ENCODE data around the gene PIGR.

The PIGR gene

DNA sequence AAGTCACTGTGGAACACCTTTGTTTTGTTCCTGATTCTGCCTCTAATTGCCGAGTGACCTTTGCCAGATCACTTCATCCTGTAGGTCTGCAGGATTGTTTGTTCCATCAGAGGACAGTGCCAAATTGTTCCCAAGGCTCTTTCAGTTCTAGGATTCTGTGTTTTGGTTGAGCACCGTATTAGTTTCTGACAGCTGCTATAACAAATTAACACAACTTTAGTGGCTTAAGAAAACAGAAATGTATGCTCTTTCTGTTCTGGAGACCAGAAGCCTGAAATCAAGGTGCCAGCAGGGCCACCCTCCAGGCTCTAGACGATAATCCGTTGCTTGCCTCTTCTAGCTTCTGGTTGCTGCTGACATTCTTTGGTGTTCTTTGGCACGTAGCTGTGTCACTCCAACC is 3.4 kb upstream of the PIGR start:
- Histone ChIP-seq H3K4me3 (ENCODE audit: control insufficient read depth in 1 of 7, extremely low read depth in 1 of 7, insufficient read depth in 4 of 7, low read depth in 2 of 7, low read length in 6 of 7) (no peak overlapping the region), H3K27me3 (replicated peaks in 2 of 5; ENCODE audit: control insufficient read depth in 4 of 5, insufficient read depth in 5 of 5, low read length in 4 of 5) (no peaks in the 10 kb centered on the region), H3K27ac (ENCODE audit: insufficient read depth in 1 of 2, low read depth in 1 of 2, low read length in 2 of 2, poor library complexity in 1 of 2, severe bottlenecking in 2 of 2) (no peak overlapping the region), H3K4me1 (ENCODE audit: control extremely low read depth in 1 of 4, control insufficient read depth in 4 of 4, insufficient read depth in 4 of 4, low read length in 3 of 4) (peaks cover 0 to 50% (median 16%) of the 10 kb centered on the region in 4 experiments), H3K36me3 (ENCODE audit: control insufficient read depth in 4 of 4, insufficient read depth in 4 of 4, low read length in 3 of 4) (no peaks in the 10 kb centered on the region), H3K9me3 (ENCODE audit: control extremely low read depth in 1 of 5, control insufficient read depth in 4 of 5, insufficient read depth in 2 of 5, low read depth in 1 of 5, low read length in 4 of 5) (no peaks in the 10 kb centered on the region)
- 100% methylated on average over 4 of the region's 5 CpGs for WGBS (ENCODE audit: insufficient coverage)
- CTCF ChIA-PET, result interaction anchor here (0.7 to 5.8 kb wide), 4 partner anchors 14 to 38 kb away, joined by 3 to 35 read pairs (median 12); no protein-coding TSS in a partner anchor
- DNase-seq, result no peak
- POLR2A ChIA-PET, result no interaction called here

DNA sequence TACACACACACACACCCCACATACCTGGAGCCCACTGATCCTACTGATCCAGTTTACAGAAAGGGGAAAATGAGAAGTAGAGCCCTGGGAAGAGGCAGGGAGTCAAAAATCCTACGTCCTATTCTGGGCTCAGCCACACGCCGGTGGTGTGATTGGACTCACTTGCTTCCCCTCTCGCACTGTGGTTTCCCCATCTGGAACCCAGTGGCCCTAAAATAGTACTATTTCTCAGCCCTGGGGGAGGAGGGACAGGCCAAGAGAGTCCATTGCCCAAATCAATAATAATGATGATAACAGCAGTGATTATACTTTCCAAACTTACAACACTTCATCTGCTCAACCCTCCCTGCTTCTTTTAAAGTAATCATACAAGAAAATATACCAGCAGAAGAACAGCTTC is 2.9 kb upstream of the PIGR start:
- no peaks in the 10 kb centered on the region for H3K36me3 ChIP-seq (ENCODE audit: control insufficient read depth in 4 of 4, insufficient read depth in 4 of 4, low read length in 3 of 4)
- H3K9me3 ChIP-seq (ENCODE audit: control extremely low read depth in 1 of 5, control insufficient read depth in 4 of 5, insufficient read depth in 2 of 5, low read depth in 1 of 5, low read length in 4 of 5), result no peaks in the 10 kb centered on the region
- peaks cover 0 to 45% (median 16%) of the 10 kb centered on the region in 4 experiments for H3K4me1 ChIP-seq (ENCODE audit: control extremely low read depth in 1 of 4, control insufficient read depth in 4 of 4, insufficient read depth in 4 of 4, low read length in 3 of 4)
- peak overlapping the region in 1 of 7 experiments; percentile 27 for H3K4me3 ChIP-seq (ENCODE audit: control insufficient read depth in 1 of 7, extremely low read depth in 1 of 7, insufficient read depth in 4 of 7, low read depth in 2 of 7, low read length in 6 of 7)
- POLR2A ChIA-PET, result no interaction called here
- no peak overlapping the region for H3K27ac ChIP-seq (ENCODE audit: insufficient read depth in 1 of 2, low read depth in 1 of 2, low read length in 2 of 2, poor library complexity in 1 of 2, severe bottlenecking in 2 of 2)
- H3K27me3 ChIP-seq (replicated peaks in 2 of 5; ENCODE audit: control insufficient read depth in 4 of 5, insufficient read depth in 5 of 5, low read length in 4 of 5), result no peaks in the 10 kb centered on the region
- CTCF ChIA-PET, result interaction anchor here (1.2 to 5.8 kb wide), 4 partner anchors 13 to 38 kb away, joined by 3 to 35 read pairs (median 18); no protein-coding TSS in a partner anchor
- WGBS (ENCODE audit: insufficient coverage), result 0% methylated on average over 3 of the region's 4 CpGs
- DNase-seq, result peak in 1 of 3 donors; percentile 37

DNA sequence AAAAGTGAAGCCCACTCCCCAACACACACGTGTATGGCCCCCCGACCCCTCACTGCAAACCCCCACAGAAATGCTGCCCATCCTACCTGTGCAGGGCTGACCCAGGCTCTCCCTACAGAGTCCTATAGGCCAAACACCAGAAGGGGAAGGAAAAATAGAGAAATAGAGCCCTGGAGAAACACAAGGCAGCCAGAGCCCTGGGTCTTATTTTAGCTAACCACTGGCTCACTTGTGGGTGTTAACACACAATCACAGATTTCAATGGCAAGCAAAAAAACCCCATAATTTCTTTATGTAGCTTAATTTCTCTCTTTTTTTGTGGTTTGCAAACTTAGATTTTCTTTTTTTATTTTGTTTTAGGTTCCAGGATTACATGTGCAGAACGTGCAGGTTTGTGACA is 989 bp upstream of the PIGR start:
- Histone ChIP-seq H3K27me3 (replicated peaks in 2 of 5; ENCODE audit: control insufficient read depth in 4 of 5, insufficient read depth in 5 of 5, low read length in 4 of 5) (no peaks in the 10 kb centered on the region), H3K27ac (ENCODE audit: insufficient read depth in 1 of 2, low read depth in 1 of 2, low read length in 2 of 2, poor library complexity in 1 of 2, severe bottlenecking in 2 of 2) (no peak overlapping the region), H3K4me1 (ENCODE audit: control extremely low read depth in 1 of 4, control insufficient read depth in 4 of 4, insufficient read depth in 4 of 4, low read length in 3 of 4) (peaks cover 0 to 37% (median 13%) of the 10 kb centered on the region in 4 experiments), H3K4me3 (ENCODE audit: control insufficient read depth in 1 of 7, extremely low read depth in 1 of 7, insufficient read depth in 4 of 7, low read depth in 2 of 7, low read length in 6 of 7) (no peak overlapping the region), H3K36me3 (ENCODE audit: control insufficient read depth in 4 of 4, insufficient read depth in 4 of 4, low read length in 3 of 4) (no peaks in the 10 kb centered on the region), H3K9me3 (ENCODE audit: control extremely low read depth in 1 of 5, control insufficient read depth in 4 of 5, insufficient read depth in 2 of 5, low read depth in 1 of 5, low read length in 4 of 5) (no peaks in the 10 kb centered on the region)
- no peak for DNase-seq
- ChIA-PET CTCF (interaction anchor here (1.0 to 5.8 kb wide), 8 partner anchors 10 to 34 kb away, joined by 3 to 35 read pairs (median 4); no protein-coding TSS in a partner anchor), POLR2A (no interaction called here)
- WGBS (ENCODE audit: insufficient coverage), result no CpG with 5 or more reads among the region's 3 CpGs

DNA sequence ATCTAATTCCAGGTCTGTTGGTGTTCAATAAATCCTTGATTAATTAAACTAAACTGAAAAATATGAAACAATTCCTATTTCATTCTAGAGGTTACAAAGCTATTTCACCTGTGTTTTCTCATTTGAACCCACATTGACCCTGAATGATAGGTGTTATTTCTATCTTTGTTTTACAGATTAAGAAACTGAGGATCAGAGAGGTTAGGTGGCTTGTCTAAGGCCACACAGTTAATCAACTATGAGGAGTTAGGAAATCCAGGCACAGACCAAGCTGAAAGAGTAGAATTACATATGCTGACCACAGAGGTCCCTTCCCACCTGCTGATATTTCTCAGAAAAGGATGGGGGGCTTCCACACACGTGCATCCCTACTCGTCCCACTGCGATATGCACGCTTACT is 487 bp downstream of the PIGR start:
- H3K27me3 ChIP-seq (replicated peaks in 2 of 5; ENCODE audit: control insufficient read depth in 4 of 5, insufficient read depth in 5 of 5, low read length in 4 of 5), result no peaks in the 10 kb centered on the region
- ChIA-PET CTCF (interaction anchor here (0.9 to 5.8 kb wide), 7 partner anchors 10 to 36 kb away, joined by 3 to 35 read pairs (median 4); no protein-coding TSS in a partner anchor), POLR2A (no interaction called here)
- no CpG with 5 or more reads among the region's 4 CpGs for WGBS (ENCODE audit: insufficient coverage)
- H3K4me3 ChIP-seq (ENCODE audit: control insufficient read depth in 1 of 7, extremely low read depth in 1 of 7, insufficient read depth in 4 of 7, low read depth in 2 of 7, low read length in 6 of 7), result no peak overlapping the region
- H3K9me3 ChIP-seq (ENCODE audit: control extremely low read depth in 1 of 5, control insufficient read depth in 4 of 5, insufficient read depth in 2 of 5, low read depth in 1 of 5, low read length in 4 of 5), result no peaks in the 10 kb centered on the region
- H3K27ac ChIP-seq (ENCODE audit: insufficient read depth in 1 of 2, low read depth in 1 of 2, low read length in 2 of 2, poor library complexity in 1 of 2, severe bottlenecking in 2 of 2), result no peak overlapping the region
- no peak for DNase-seq
- peaks cover 0 to 27% (median 9%) of the 10 kb centered on the region in 4 experiments for H3K4me1 ChIP-seq (ENCODE audit: control extremely low read depth in 1 of 4, control insufficient read depth in 4 of 4, insufficient read depth in 4 of 4, low read length in 3 of 4)
- no peaks in the 10 kb centered on the region for H3K36me3 ChIP-seq (ENCODE audit: control insufficient read depth in 4 of 4, insufficient read depth in 4 of 4, low read length in 3 of 4)

DNA sequence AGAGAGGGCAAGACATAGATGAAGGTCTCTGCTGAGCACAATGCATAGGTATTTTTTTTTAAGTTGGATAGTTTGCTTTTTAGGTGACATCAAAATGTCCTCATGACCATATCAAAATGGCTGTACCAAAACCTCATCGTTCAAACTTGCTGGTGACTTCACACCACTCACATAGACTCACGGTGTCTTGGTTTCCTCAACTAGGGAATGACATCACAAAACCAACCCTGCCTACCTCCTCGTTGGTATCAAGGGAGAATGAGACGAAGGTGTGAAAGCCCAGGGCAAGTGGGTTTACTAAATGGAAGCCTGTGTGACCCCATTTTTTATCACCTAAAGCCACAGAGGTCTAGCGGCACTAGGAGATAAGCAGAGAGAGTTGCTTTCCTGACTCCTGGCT is 1.6 kb downstream of the PIGR start:
- H3K36me3 ChIP-seq (ENCODE audit: control insufficient read depth in 4 of 4, insufficient read depth in 4 of 4, low read length in 3 of 4), result no peaks in the 10 kb centered on the region
- WGBS (ENCODE audit: insufficient coverage), result 82% methylated on average over 3 of the region's 5 CpGs
- ChIA-PET POLR2A (no interaction called here), CTCF (interaction anchor here (0.8 to 5.8 kb wide), 7 partner anchors 9 to 635 kb away, joined by 3 to 35 read pairs (median 18); no protein-coding TSS in a partner anchor)
- no peak for DNase-seq
- no peak overlapping the region for H3K4me3 ChIP-seq (ENCODE audit: control insufficient read depth in 1 of 7, extremely low read depth in 1 of 7, insufficient read depth in 4 of 7, low read depth in 2 of 7, low read length in 6 of 7)
- no peaks in the 10 kb centered on the region for H3K27me3 ChIP-seq (replicated peaks in 2 of 5; ENCODE audit: control insufficient read depth in 4 of 5, insufficient read depth in 5 of 5, low read length in 4 of 5)
- peaks cover 0 to 27% (median 9%) of the 10 kb centered on the region in 4 experiments for H3K4me1 ChIP-seq (ENCODE audit: control extremely low read depth in 1 of 4, control insufficient read depth in 4 of 4, insufficient read depth in 4 of 4, low read length in 3 of 4)
- no peak overlapping the region for H3K27ac ChIP-seq (ENCODE audit: insufficient read depth in 1 of 2, low read depth in 1 of 2, low read length in 2 of 2, poor library complexity in 1 of 2, severe bottlenecking in 2 of 2)
- no peaks in the 10 kb centered on the region for H3K9me3 ChIP-seq (ENCODE audit: control extremely low read depth in 1 of 5, control insufficient read depth in 4 of 5, insufficient read depth in 2 of 5, low read depth in 1 of 5, low read length in 4 of 5)

DNA sequence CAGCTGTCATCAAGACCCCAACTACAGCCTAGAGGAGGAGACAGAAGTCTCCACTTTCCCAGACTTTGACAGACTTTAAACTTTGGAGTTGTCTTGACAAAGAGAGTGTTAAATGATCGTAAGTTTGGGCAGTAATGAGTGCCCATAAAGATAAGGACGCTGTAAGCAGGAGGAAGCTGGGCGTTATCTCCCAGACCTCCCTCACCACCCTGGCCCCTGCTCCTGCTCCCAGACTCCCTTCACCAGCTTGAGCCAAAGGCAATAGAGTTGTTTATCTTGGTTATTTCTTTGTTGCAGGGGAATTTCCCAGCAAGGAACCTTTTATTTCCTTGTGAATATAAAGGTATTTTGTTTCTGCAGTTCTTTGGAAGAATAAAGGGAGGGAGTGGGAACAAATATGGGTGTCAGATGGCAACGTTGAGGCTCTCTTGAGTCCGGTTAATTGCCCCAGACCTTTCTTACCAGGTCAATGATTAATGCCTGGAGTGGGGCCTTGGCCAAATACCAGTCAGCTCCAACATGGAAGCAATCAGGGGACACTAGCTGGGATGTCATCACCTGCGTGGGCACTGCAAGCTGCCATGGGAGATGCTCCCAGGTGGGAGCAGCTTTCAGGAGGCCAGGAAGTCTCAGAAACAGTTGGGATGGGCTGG is 4.4 kb downstream of the PIGR start:
- H3K27ac ChIP-seq (ENCODE audit: insufficient read depth in 1 of 2, low read depth in 1 of 2, low read length in 2 of 2, poor library complexity in 1 of 2, severe bottlenecking in 2 of 2), result no peak overlapping the region
- ChIA-PET CTCF (interaction anchor here (0.6 to 5.7 kb wide), 9 partner anchors 9 to 544 kb away, joined by 3 to 34 read pairs (median 5); no protein-coding TSS in a partner anchor), POLR2A (no interaction called here)
- no peaks in the 10 kb centered on the region for H3K9me3 ChIP-seq (ENCODE audit: control extremely low read depth in 1 of 5, control insufficient read depth in 4 of 5, insufficient read depth in 2 of 5, low read depth in 1 of 5, low read length in 4 of 5)
- H3K36me3 ChIP-seq (ENCODE audit: control insufficient read depth in 4 of 4, insufficient read depth in 4 of 4, low read length in 3 of 4), result no peaks in the 10 kb centered on the region
- peak in 1 of 3 donors; percentile 48 for DNase-seq
- WGBS (ENCODE audit: insufficient coverage), result 79% methylated on average over 6 of the region's 6 CpGs
- peaks cover 0 to 2% (median 0%) of the 10 kb centered on the region in 4 experiments for H3K4me1 ChIP-seq (ENCODE audit: control extremely low read depth in 1 of 4, control insufficient read depth in 4 of 4, insufficient read depth in 4 of 4, low read length in 3 of 4)
- H3K27me3 ChIP-seq (replicated peaks in 2 of 5; ENCODE audit: control insufficient read depth in 4 of 5, insufficient read depth in 5 of 5, low read length in 4 of 5), result no peaks in the 10 kb centered on the region
- H3K4me3 ChIP-seq (ENCODE audit: control insufficient read depth in 1 of 7, extremely low read depth in 1 of 7, insufficient read depth in 4 of 7, low read depth in 2 of 7, low read length in 6 of 7), result no peak overlapping the region

DNA sequence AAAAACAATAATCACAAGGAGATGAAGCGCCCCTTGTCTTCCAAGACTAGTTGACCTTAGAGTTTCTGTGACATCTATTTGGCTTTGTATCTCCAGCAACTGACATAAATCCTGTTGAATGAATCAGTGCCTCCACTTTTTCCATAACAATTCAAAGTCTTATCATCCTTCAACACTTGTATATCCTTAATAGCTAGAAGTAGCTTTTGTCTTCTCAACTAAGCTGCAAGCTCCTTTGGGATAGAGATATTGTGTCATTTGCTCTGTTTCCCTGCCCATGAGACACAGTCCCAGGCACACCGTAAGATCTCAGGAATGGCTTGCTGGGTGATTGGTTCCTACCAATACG is 5.7 kb downstream of the PIGR start:
- no peaks in the 10 kb centered on the region for H3K36me3 ChIP-seq (ENCODE audit: control insufficient read depth in 4 of 4, insufficient read depth in 4 of 4, low read length in 3 of 4)
- DNase-seq, result no peak
- ChIA-PET POLR2A (no interaction called here), CTCF (interaction anchor here (4.2 to 5.7 kb wide), 2 partner anchors 8 to 41 kb away, joined by 20 to 34 read pairs; no protein-coding TSS in a partner anchor)
- no peaks in the 10 kb centered on the region for H3K4me1 ChIP-seq (ENCODE audit: control extremely low read depth in 1 of 4, control insufficient read depth in 4 of 4, insufficient read depth in 4 of 4, low read length in 3 of 4)
- no peaks in the 10 kb centered on the region for H3K9me3 ChIP-seq (ENCODE audit: control extremely low read depth in 1 of 5, control insufficient read depth in 4 of 5, insufficient read depth in 2 of 5, low read depth in 1 of 5, low read length in 4 of 5)
- H3K27me3 ChIP-seq (replicated peaks in 2 of 5; ENCODE audit: control insufficient read depth in 4 of 5, insufficient read depth in 5 of 5, low read length in 4 of 5), result no peaks in the 10 kb centered on the region
- H3K4me3 ChIP-seq (ENCODE audit: control insufficient read depth in 1 of 7, extremely low read depth in 1 of 7, insufficient read depth in 4 of 7, low read depth in 2 of 7, low read length in 6 of 7), result no peak overlapping the region
- WGBS (ENCODE audit: insufficient coverage), result 100% methylated on average over 3 of the region's 3 CpGs
- no peak overlapping the region for H3K27ac ChIP-seq (ENCODE audit: insufficient read depth in 1 of 2, low read depth in 1 of 2, low read length in 2 of 2, poor library complexity in 1 of 2, severe bottlenecking in 2 of 2)

Data from common myeloid progenitor, CD34-positive (primary cell).